Lower leg skin (tissue), 4 donors: Measurements from ENCODE around the gene PET100. TPM values are rescaled to one million over a fixed set of nuclear protein-coding genes. Genes with fewer than 3 reads are reported as not detected.

ENCODE experiments used
- DNase-seq, 2 donors: peaks; one replicate each; pipeline ENCODE4 v3.0.0-alpha.2; 2019; ENCODE audit warnings: low spot score in 2 of 2
- H3K4me3 ChIP-seq: fragments of 200-600 bp; sonication (generic); 2 replicates; pipeline ENCODE4 v1.5.1; 2017; ENCODE audit warnings: mild to moderate bottlenecking, low read depth; ENCODE audit not compliant: poor library complexity, severe bottlenecking
- CTCF ChIP-seq, 3 donors: fragments of 450-650 bp; IDR thresholded peaks; one replicate each; pipeline ENCODE4 v1.5.1; 2016; ENCODE audit warnings: antibody characterized with exemption in 3 of 3, mild to moderate bottlenecking in 3 of 3, moderate library complexity in 2 of 3
- POLR2A ChIP-seq, 2 donors: fragments of 450-650 bp; IDR thresholded peaks; one replicate each; pipeline ENCODE4 v1.6.1; 2016 to 2017; ENCODE audit warnings: antibody characterized with exemption in 2 of 2, mild to moderate bottlenecking in 1 of 2, moderate library complexity in 1 of 2
- WGBS, 2 donors: methylation state at CpG; one replicate each; pipeline ENCODE4 v1.1.5; 2018; 5-methylcytosine and 5-hydroxymethylcytosine counted together
- intact Hi-C: fragments of 100-400 bp; cut with DNase I; formaldehyde crosslinking; loops from one replicate; pipeline ENCODE4 v1.15.0; 2023; ENCODE audit warnings: low total_unique reads
- total RNA-seq, 4 donors: library from RNA; depleted of rRNA; stranded (reverse); fragments of >200 nt; gene quantifications; one replicate each; pipeline ENCODE4 v1.1.0, GENCODE V29; 2016

PET100 gene
- total RNA-seq, result 100 to 1,000 TPM in 1 of 4 donors, 10 to 100 TPM in 2, 1 to 10 TPM in 1; 9.0 to 267 (median 19.1) TPM

- peak; percentile 98 to 99 for DNase-seq
- intact Hi-C loops, result no loop called here
- 1% methylated on average over 40 of the region's 40 CpGs for WGBS, 2 donors
- peak in 1 of 2 donors; percentile 25 for TF ChIP-seq POLR2A (IDR thresholded peaks at IDR 0.05)
- TF ChIP-seq CTCF (IDR thresholded peaks at IDR 0.05), result no peak
- H3K4me3 ChIP-seq, result peak within 1 kb of the TSS; percentile 99
Measured at GRCh38 chr19:7629347-7630054, at the start of gene PET100, which contains the start of gene XAB2. TSS of gene PET100 (plus strand) at chr19:7629793. CDS start at chr19:7629834, 41 bp downstream. TSS of gene XAB2 (minus strand) at chr19:7629545. CDS start at chr19:7629527, 18 bp downstream.

- no peak for TF ChIP-seq POLR2A (IDR thresholded peaks at IDR 0.05)
- TF ChIP-seq CTCF (IDR thresholded peaks at IDR 0.05), result no peak
- H3K4me3 ChIP-seq, result no peak overlapping the region
- WGBS, 2 donors, result 41 to 54% methylated on average over 11 of the region's 11 CpGs
- intact Hi-C loops, result no loop called here
- peak in 1 of 2 donors; percentile 44 for DNase-seq
Measured at GRCh38 chr19:7582446-7582845, 47.1 kb upstream of the PET100 start.

GRCh38 chr19:7589822-7590221, 39.8 kb upstream of the PET100 start:
- intact Hi-C loops, result no loop called here
- no peak for TF ChIP-seq CTCF (IDR thresholded peaks at IDR 0.05)
- no peak for TF ChIP-seq POLR2A (IDR thresholded peaks at IDR 0.05)
- no peak overlapping the region for H3K4me3 ChIP-seq
- 86 to 90% methylated on average over 7 of the region's 7 CpGs for WGBS, 2 donors
- no peak for DNase-seq

- WGBS, 2 donors, result 21 to 37% methylated on average over 7 to 8 of the region's 8 CpGs
- intact Hi-C loops, result no loop called here
- no peak for TF ChIP-seq POLR2A (IDR thresholded peaks at IDR 0.05)
- TF ChIP-seq CTCF (IDR thresholded peaks at IDR 0.05), result no peak
- peak in 1 of 2 donors; percentile 55 for DNase-seq
- no peak overlapping the region for H3K4me3 ChIP-seq
Measured at GRCh38 chr19:7590256-7590655, 39.3 kb upstream of the PET100 start.

GRCh38 chr19:7595466-7596133, 34.0 kb upstream of the PET100 start, which contains the start of gene CAMSAP3:
TSS of gene CAMSAP3 (plus strand) at chr19:7595863. CDS start at chr19:7596003, 140 bp downstream.
- peak within 1 kb of the TSS; percentile 20 for H3K4me3 ChIP-seq
- intact Hi-C loops, result no loop called here
- DNase-seq, result no peak
- 1 to 2% methylated on average over 18 to 26 of the region's 78 CpGs for WGBS, 2 donors
- TF ChIP-seq CTCF (IDR thresholded peaks at IDR 0.05), result no peak
- no peak for TF ChIP-seq POLR2A (IDR thresholded peaks at IDR 0.05)
